Stimulated activated CD4-positive, alpha-beta T cell treated with anti-CD3 and anti-CD28 coated beads, TNF-alpha, amount 100 ng/mL, for 48 hours (primary cell): ENCODE data around the gene SH3RF3.

Experiments used
- DNase-seq, 3 donors: peaks; one replicate each; pipeline ENCODE4 v3.0.0-alpha.2; 2020; ENCODE audit warnings: low read depth in 3 of 3

Gene SH3RF3

GRCh38 chr2:109180786-109181185 lies 51.8 kb downstream of the SH3RF3 start:
- DNase-seq = no peak

- no peak for DNase-seq
Observed at GRCh38 chr2:109182426-109182825, 53.4 kb downstream of the SH3RF3 start.

- no peak for DNase-seq
Observed at GRCh38 chr2:109183871-109184270, 54.9 kb downstream of the SH3RF3 start.

- no peak for DNase-seq
Observed at GRCh38 chr2:109184368-109184767, 55.4 kb downstream of the SH3RF3 start.

- DNase-seq = no peak
Observed at GRCh38 chr2:109185338-109185737, 56.3 kb downstream of the SH3RF3 start.

- no peak for DNase-seq
Observed at GRCh38 chr2:109185821-109186570, 57.0 kb downstream of the SH3RF3 start.

- DNase-seq = no peak
Observed at GRCh38 chr2:109186656-109187250, 57.7 kb downstream of the SH3RF3 start.

- no peak for DNase-seq
Observed at GRCh38 chr2:109187711-109188495, 58.9 kb downstream of the SH3RF3 start.

- DNase-seq = no peak
Observed at GRCh38 chr2:109188496-109188890, 59.5 kb downstream of the SH3RF3 start.

- no peak for DNase-seq
Observed at GRCh38 chr2:109188898-109189297, 59.9 kb downstream of the SH3RF3 start.

- DNase-seq = no peak
Observed at GRCh38 chr2:109189751-109190150, 60.7 kb downstream of the SH3RF3 start.

- no peak for DNase-seq
Observed at GRCh38 chr2:109193807-109194619, 65.0 kb downstream of the SH3RF3 start.

GRCh38 chr2:109194620-109194937 lies 65.6 kb downstream of the SH3RF3 start:
- no peak for DNase-seq

- DNase-seq = no peak
Observed at GRCh38 chr2:109195193-109196045, 66.4 kb downstream of the SH3RF3 start.

- no peak for DNase-seq
Observed at GRCh38 chr2:109196081-109196875, 67.3 kb downstream of the SH3RF3 start.

GRCh38 chr2:109197491-109198418 lies 68.8 kb downstream of the SH3RF3 start:
- DNase-seq = no peak

GRCh38 chr2:109199790-109200189 lies 70.8 kb downstream of the SH3RF3 start:
- DNase-seq = no peak

- no peak for DNase-seq
Observed at GRCh38 chr2:109200616-109201464, 71.8 kb downstream of the SH3RF3 start.
